MCF 10A (cell line): ENCODE results near the gene GPR157. TPM values are rescaled to one million over a fixed set of nuclear protein-coding genes. Genes with fewer than 3 reads are reported as not detected.
"Not testable (repeated sequence)": the region's sequence is repeated elsewhere in the genome, so short reads cannot be mapped to it uniquely, and the experiment has no call there.

Experiments used
- BruUV-seq: library from RNA; stranded (reverse); fragments of 400-500 nt; replicated peaks from 2 replicates; lab custom pipeline; 2021; lab: Mats Ljungman, UMichigan
- CTCF ChIA-PET: fragments of 300-600 bp; sonication (Branson Sonifier 250); formaldehyde crosslinking; extraction: SDS; loops from one replicate; lab custom pipeline; 2021; ENCODE audit warnings: antibody characterized with exemption, inconsistent platforms; lab: Yijun Ruan, JAX
- POLR2A ChIA-PET: fragments of 300-600, 350-650 bp; sonication (Branson Sonifier 250); formaldehyde crosslinking; extraction: SDS; loops from one replicate; lab custom pipeline; 2020; ENCODE audit warnings: antibody characterized with exemption, inconsistent platforms; lab: Yijun Ruan, JAX
- DNase-seq: peaks from one replicate; pipeline ENCODE4 v3.0.0-alpha.2; 2018; ENCODE audit not compliant: unreplicated experiment
- H3K27ac Mint-ChIP-seq: one replicate; pipeline ENCODE4 v1.8.0; 2022; ENCODE audit warnings: mild to moderate bottlenecking, low read depth, mixed read lengths; ENCODE audit not compliant: unreplicated experiment
- H3K27me3 Mint-ChIP-seq: one replicate; pipeline ENCODE4 v1.8.0; 2022; ENCODE audit warnings: mixed read lengths; ENCODE audit not compliant: insufficient read depth, unreplicated experiment
- H3K36me3 Mint-ChIP-seq: one replicate; pipeline ENCODE4 v1.8.0; 2022; ENCODE audit warnings: mild to moderate bottlenecking, moderate library complexity, mixed read lengths; ENCODE audit not compliant: insufficient read depth, unreplicated experiment
- H3K4me1 Mint-ChIP-seq: one replicate; pipeline ENCODE4 v1.8.0; 2022; ENCODE audit warnings: mixed read lengths; ENCODE audit not compliant: insufficient read depth, unreplicated experiment
- H3K4me3 Mint-ChIP-seq: one replicate; pipeline ENCODE4 v1.8.0; 2022; ENCODE audit warnings: mild to moderate bottlenecking, moderate library complexity, mixed read lengths; ENCODE audit not compliant: unreplicated experiment
- H3K9me3 Mint-ChIP-seq: one replicate; pipeline ENCODE4 v1.8.0; 2022; ENCODE audit warnings: mixed read lengths; ENCODE audit not compliant: unreplicated experiment
- intact Hi-C: fragments of 100-400 bp; cut with micrococcal nuclease; formaldehyde crosslinking; loops from 2 replicates; pipeline ENCODE4 v1.14.1; 2022
- total RNA-seq: library from RNA; stranded (reverse); gene quantifications from 2 replicates; pipeline ENCODE4 v1.2.3, GENCODE V29; 2022
- TF ChIP-seq, protein P1 (sequence below): fragments of 200-600 bp; IDR thresholded peaks from one replicate; pipeline ENCODE4 v1.8.0; 2022; ENCODE audit warnings: antibody characterized with exemption, mild to moderate bottlenecking; ENCODE audit not compliant: unreplicated experiment

Gene GPR157
- total RNA-seq, 1 experiment from 2014 or later, result 8.1 TPM

DNA sequence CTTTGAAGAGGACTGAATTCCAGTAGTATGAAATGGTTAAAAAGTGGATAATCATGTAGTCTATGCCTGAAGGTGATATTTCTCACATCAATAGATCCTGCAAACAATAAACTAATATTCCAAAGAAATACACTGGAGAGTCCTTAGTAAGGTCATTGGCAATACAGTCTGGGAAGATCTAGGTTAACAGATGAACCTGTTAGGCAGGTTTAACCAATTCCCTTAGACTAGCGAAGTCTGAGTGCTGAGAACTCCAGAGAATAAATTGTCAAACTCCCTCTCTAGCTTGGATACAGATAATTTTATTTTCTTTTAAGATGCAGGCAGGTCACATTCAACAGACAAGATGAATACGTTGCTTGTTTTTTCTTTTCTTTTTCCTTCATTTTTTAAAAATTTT is 2.4 kb downstream of the GPR157 start:
- ChIA-PET POLR2A (interaction anchor here (0.8 to 4.2 kb wide), 5 partner anchors 10 to 102 kb away, joined by 3 to 29 read pairs (median 5); no protein-coding TSS in a partner anchor), CTCF (interaction anchor here (1.1 to 1.9 kb wide), 5 partner anchors 15 to 71 kb away, joined by 3 to 9 read pairs (median 7); no protein-coding TSS in a partner anchor)
- no peak for DNase-seq
- peaks cover 10% of the 10 kb centered on the region for H3K4me1 Mint-ChIP-seq
- no peak overlapping the region for H3K27ac Mint-ChIP-seq
- H3K9me3 Mint-ChIP-seq, result no peaks in the 10 kb centered on the region
- no peaks in the 10 kb centered on the region for H3K36me3 Mint-ChIP-seq
- intact Hi-C loops, result loop anchor here (5.0 kb wide), 2 partner anchors 56 to 71 kb away; no protein-coding TSS in a partner anchor
- TF ChIP-seq, protein P1, sequence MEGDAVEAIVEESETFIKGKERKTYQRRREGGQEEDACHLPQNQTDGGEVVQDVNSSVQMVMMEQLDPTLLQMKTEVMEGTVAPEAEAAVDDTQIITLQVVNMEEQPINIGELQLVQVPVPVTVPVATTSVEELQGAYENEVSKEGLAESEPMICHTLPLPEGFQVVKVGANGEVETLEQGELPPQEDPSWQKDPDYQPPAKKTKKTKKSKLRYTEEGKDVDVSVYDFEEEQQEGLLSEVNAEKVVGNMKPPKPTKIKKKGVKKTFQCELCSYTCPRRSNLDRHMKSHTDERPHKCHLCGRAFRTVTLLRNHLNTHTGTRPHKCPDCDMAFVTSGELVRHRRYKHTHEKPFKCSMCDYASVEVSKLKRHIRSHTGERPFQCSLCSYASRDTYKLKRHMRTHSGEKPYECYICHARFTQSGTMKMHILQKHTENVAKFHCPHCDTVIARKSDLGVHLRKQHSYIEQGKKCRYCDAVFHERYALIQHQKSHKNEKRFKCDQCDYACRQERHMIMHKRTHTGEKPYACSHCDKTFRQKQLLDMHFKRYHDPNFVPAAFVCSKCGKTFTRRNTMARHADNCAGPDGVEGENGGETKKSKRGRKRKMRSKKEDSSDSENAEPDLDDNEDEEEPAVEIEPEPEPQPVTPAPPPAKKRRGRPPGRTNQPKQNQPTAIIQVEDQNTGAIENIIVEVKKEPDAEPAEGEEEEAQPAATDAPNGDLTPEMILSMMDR, result no peak
- BruUV-seq, result no TSS peak
- no peaks in the 10 kb centered on the region for H3K27me3 Mint-ChIP-seq
- H3K4me3 Mint-ChIP-seq, result peak overlapping the region; percentile 89

DNA sequence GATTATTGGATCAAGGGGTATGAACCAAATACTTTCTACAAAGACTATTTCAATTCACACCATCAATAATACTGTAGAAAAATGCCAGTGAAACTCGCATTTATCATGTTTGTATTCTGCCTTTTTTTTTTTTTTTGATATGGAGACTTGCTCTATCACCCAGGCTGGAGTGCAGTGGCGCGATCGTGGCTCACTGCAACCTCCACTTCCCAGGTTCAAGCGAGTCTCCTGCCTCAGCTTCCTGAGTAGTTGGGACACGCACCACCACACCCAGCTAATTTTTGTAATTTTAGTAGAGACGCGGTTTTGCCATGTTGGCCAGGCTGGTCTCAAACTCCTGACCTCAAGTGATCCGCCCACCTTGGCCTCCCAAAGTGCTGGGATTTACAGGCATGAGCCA is 3.1 kb downstream of the GPR157 start:
- DNase-seq, H3K4me3 Mint-ChIP-seq, H3K9me3 Mint-ChIP-seq, H3K27me3 Mint-ChIP-seq, H3K27ac Mint-ChIP-seq, H3K4me1 Mint-ChIP-seq, H3K36me3 Mint-ChIP-seq, BruUV-seq: not testable (repeated sequence)
- intact Hi-C loops, result loop anchor here (5.0 kb wide), 2 partner anchors 56 to 71 kb away; no protein-coding TSS in a partner anchor
- ChIA-PET POLR2A (interaction anchor here (0.6 to 2.7 kb wide), 3 partner anchors 13 to 257 kb away, joined by 3 to 5 read pairs (median 4); no protein-coding TSS in a partner anchor), CTCF (interaction anchor here (0.5 to 1.7 kb wide), 5 partner anchors 10 to 71 kb away, joined by 3 to 8 read pairs (median 3); no protein-coding TSS in a partner anchor)

DNA sequence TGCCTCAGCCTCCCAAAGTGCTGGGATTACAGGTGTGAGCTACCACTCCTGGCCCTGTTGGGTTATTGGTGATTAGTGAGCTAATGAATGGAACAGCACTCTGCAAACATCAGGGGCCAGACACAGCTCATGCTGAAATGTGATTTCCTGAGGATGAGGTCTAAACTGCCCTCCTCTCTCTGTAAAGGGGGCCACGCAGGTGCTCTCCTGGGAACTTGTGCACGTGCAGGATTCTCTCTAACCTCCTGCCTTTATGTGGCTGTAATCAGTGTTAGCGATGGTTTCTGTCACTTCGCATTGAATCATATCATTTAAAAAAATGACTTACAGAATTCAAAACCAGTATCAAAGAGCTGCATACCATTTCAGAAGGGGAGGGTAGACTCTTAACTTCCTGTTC is 3.6 kb downstream of the GPR157 start:
- H3K4me1 Mint-ChIP-seq, result peaks cover 9% of the 10 kb centered on the region
- DNase-seq, result no peak
- POLR2A ChIA-PET, result interaction anchor here (0.6 to 1.5 kb wide), 4 partner anchors 15 to 257 kb away, joined by 3 to 4 read pairs (median 3); no protein-coding TSS in a partner anchor
- H3K27ac Mint-ChIP-seq, result no peak overlapping the region
- H3K4me3 Mint-ChIP-seq, result no peak overlapping the region
- no peaks in the 10 kb centered on the region for H3K27me3 Mint-ChIP-seq
- no peaks in the 10 kb centered on the region for H3K36me3 Mint-ChIP-seq
- H3K9me3 Mint-ChIP-seq, result no peaks in the 10 kb centered on the region
- TF ChIP-seq, protein P1, result no peak
- CTCF ChIA-PET, result interaction anchor here (0.5 to 1.7 kb wide), 5 partner anchors 10 to 207 kb away, joined by 3 to 8 read pairs (median 3); no protein-coding TSS in a partner anchor
- intact Hi-C loops, result loop anchor here (5.0 kb wide), 2 partner anchors 57 to 72 kb away; no protein-coding TSS in a partner anchor
- no TSS peak for BruUV-seq

DNA sequence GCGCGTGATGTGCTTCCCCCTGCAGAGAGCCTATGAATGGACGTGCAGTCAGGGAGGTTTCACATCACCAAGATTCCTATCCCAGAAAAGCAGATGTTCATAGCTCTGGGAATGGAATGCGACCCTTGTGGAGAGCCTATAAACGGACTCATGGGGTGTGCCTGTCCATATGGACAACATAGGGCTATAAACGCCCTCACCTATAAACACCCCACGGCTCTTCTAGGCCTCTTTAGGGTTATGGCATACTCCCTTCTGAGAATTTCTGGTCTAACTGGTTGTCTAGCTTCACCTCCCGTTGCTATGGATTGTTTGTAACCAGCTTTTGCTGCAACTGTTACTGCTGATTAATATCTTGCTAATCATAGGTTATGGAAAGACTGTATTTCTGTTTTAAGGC is 4.5 kb downstream of the GPR157 start:
- H3K36me3 Mint-ChIP-seq, H3K27ac Mint-ChIP-seq, intact Hi-C loops, H3K4me3 Mint-ChIP-seq, H3K9me3 Mint-ChIP-seq, H3K27me3 Mint-ChIP-seq, H3K4me1 Mint-ChIP-seq, DNase-seq, BruUV-seq: not testable (repeated sequence)
- ChIA-PET POLR2A (interaction anchor here (0.6 to 1.5 kb wide), 2 partner anchors 9 to 14 kb away, joined by 3 read pairs; no protein-coding TSS in a partner anchor), CTCF (interaction anchor here (0.9 to 1.7 kb wide), 2 partner anchors 13 to 206 kb away, joined by 4 to 8 read pairs; no protein-coding TSS in a partner anchor)

DNA sequence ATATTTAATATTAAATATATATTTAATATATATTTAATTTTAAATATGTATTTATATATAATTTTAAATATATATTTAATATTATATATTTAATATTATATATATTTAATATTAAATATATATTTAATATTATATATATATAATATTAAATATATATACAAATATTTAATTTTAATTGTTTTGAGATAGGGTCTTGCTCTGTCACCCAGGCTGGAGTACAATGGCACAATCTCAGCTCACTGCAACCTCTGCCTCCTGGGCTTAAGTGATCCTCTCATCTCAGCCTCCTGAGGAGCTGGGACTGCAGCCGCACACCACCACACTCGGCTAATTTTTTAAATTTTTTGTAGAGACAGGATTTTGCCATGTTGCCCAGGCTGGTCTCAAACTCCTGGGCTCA is 5.2 kb downstream of the GPR157 start:
- H3K9me3 Mint-ChIP-seq, H3K4me1 Mint-ChIP-seq, intact Hi-C loops, BruUV-seq, CTCF ChIA-PET, DNase-seq, H3K27me3 Mint-ChIP-seq, H3K36me3 Mint-ChIP-seq, H3K4me3 Mint-ChIP-seq, H3K27ac Mint-ChIP-seq: not testable (repeated sequence)
- POLR2A ChIA-PET, result interaction anchor here (0.6 kb wide), 1 partner anchor 8 kb away, joined by 3 read pairs; no protein-coding TSS in a partner anchor
